Calu3 (cell line): ENCODE results near the gene AIPL1. TPM values are rescaled to one million over a fixed set of nuclear protein-coding genes. Genes with fewer than 3 reads are reported as not detected.

Experiments used
- BruUV-seq: library from RNA; stranded (reverse); fragments of 400-500 nt; replicated peaks from 2 replicates; lab custom pipeline; 2021; lab: Mats Ljungman, UMichigan
- CTCF ChIA-PET: fragments of 300-600 bp; sonication (Branson Sonifier 250); formaldehyde crosslinking; loops from one replicate; lab custom pipeline; 2022; ENCODE audit warnings: antibody characterized with exemption; lab: Charles Lee
- DNase-seq: peaks from one replicate; pipeline ENCODE4 v3.0.0; 2022
- H3K27ac Mint-ChIP-seq: one replicate; pipeline ENCODE4 v1.8.0; 2022; ENCODE audit warnings: mixed read lengths; ENCODE audit not compliant: unreplicated experiment
- H3K27me3 Mint-ChIP-seq: one replicate; pipeline ENCODE4 v1.8.0; 2022; ENCODE audit warnings: mixed read lengths; ENCODE audit not compliant: unreplicated experiment
- H3K36me3 Mint-ChIP-seq: one replicate; pipeline ENCODE4 v1.8.0; 2022; ENCODE audit warnings: mild to moderate bottlenecking, moderate library complexity, mixed read lengths; ENCODE audit not compliant: insufficient read depth, unreplicated experiment
- H3K4me1 Mint-ChIP-seq: one replicate; pipeline ENCODE4 v1.8.0; 2022; ENCODE audit warnings: mild to moderate bottlenecking, low read depth, mixed read lengths; ENCODE audit not compliant: unreplicated experiment
- H3K4me3 Mint-ChIP-seq: one replicate; pipeline ENCODE4 v1.8.0; 2022; ENCODE audit warnings: mild to moderate bottlenecking, low read depth, moderate library complexity, mixed read lengths; ENCODE audit not compliant: unreplicated experiment
- H3K9me3 Mint-ChIP-seq: one replicate; pipeline ENCODE4 v1.8.0; 2022; ENCODE audit warnings: low read depth, mixed read lengths; ENCODE audit not compliant: unreplicated experiment
- intact Hi-C: fragments of 100-400 bp; cut with micrococcal nuclease; formaldehyde crosslinking; loops from one replicate; pipeline ENCODE4 v1.10.0; 2022; ENCODE audit not compliant: unreplicated experiment
- total RNA-seq: library from RNA; stranded (reverse); gene quantifications from 2 replicates; pipeline ENCODE4 v1.2.3, GENCODE V29; 2022
- TF ChIP-seq, protein P1 (sequence below): fragments of 200-600 bp; IDR thresholded peaks from one replicate; pipeline ENCODE4 v1.8.0; 2022; ENCODE audit warnings: antibody characterized with exemption; ENCODE audit not compliant: unreplicated experiment

Gene AIPL1
- total RNA-seq, 1 experiment from 2014 or later, result not detected

DNA sequence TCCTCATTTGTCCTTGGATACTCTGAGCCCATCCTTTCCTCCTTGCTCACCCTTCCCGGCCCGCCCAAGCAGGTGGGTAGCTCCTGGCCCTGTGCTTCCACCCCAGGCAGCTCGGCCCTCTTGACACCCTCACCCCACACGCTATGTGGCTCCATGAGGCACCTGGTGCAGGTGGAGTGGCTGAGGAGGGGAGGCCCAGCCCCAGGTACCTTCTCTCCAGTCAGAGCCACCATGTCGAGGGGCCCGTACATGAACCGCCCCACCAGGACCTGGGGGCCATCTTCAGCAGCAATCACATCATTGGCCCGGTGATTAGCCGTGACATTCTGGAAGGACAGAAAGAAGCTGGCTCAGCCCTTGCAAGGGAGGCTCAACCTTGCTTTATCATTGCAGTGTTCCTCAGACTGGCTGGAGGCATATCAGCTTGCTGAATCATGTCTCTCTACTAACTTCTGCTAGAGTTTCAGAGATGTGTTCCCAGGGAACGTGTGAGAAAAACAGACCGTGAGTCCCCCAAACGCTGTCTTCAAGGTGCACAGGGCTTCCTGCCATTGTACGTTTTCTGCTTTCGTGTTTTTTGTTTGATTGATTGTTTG, 29.6 kb upstream of the AIPL1 start:
- Mint-ChIP-seq H3K9me3 (no peaks in the 10 kb centered on the region), H3K4me3 (no peak overlapping the region), H3K4me1 (no peaks in the 10 kb centered on the region), H3K27me3 (no peaks in the 10 kb centered on the region), H3K36me3 (no peaks in the 10 kb centered on the region), H3K27ac (no peak overlapping the region)
- no peak for DNase-seq
- CTCF ChIA-PET, result no interaction called here
- no TSS peak for BruUV-seq
- intact Hi-C loops, result no loop called here
- TF ChIP-seq, protein P1, sequence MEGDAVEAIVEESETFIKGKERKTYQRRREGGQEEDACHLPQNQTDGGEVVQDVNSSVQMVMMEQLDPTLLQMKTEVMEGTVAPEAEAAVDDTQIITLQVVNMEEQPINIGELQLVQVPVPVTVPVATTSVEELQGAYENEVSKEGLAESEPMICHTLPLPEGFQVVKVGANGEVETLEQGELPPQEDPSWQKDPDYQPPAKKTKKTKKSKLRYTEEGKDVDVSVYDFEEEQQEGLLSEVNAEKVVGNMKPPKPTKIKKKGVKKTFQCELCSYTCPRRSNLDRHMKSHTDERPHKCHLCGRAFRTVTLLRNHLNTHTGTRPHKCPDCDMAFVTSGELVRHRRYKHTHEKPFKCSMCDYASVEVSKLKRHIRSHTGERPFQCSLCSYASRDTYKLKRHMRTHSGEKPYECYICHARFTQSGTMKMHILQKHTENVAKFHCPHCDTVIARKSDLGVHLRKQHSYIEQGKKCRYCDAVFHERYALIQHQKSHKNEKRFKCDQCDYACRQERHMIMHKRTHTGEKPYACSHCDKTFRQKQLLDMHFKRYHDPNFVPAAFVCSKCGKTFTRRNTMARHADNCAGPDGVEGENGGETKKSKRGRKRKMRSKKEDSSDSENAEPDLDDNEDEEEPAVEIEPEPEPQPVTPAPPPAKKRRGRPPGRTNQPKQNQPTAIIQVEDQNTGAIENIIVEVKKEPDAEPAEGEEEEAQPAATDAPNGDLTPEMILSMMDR, result no peak

DNA sequence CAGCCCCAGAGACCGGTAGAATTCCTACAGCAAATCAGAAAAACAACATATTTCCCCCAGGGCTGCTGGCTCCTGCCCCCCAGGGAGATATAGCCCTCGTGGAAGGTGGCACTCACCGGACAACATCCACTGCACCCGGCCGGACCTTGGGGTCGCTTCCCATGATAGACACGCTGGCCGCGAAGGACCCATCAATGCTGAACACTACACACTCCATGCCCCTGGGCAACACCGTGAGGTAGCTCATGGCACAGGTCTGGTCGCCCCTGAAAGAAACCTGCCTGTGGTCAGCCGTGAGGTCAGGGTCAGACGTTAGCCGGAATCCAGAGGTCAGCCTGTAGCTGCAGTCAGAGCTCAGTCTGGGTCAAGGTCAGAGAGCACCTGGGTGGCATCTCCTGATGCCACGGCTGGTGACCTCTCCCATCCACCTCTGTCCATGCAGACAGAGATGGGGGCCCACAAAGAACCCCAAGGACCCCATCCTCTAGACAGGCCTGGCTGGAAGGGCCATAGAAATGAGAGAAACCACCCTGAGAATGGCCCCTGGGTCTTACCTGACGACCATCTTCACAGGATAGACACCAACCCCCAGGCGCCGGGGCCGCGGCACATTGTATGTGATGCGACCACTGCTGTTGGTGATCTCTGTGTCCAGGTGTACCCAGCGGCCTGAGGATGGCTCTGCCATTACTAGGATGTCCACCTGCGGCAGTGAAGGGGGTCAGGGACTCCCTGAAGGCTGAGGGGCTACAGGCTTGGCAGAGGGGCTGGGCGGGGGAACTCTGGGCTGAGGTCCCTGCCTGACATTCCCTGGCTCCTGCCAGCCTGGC, 28.9 kb upstream of the AIPL1 start:
- BruUV-seq, result no TSS peak
- Mint-ChIP-seq H3K9me3 (no peaks in the 10 kb centered on the region), H3K36me3 (no peaks in the 10 kb centered on the region), H3K27me3 (no peaks in the 10 kb centered on the region), H3K4me3 (no peak overlapping the region), H3K27ac (no peak overlapping the region), H3K4me1 (no peaks in the 10 kb centered on the region)
- CTCF ChIA-PET, result no interaction called here
- intact Hi-C loops, result no loop called here
- TF ChIP-seq, protein P1, result no peak
- DNase-seq, result no peak

DNA sequence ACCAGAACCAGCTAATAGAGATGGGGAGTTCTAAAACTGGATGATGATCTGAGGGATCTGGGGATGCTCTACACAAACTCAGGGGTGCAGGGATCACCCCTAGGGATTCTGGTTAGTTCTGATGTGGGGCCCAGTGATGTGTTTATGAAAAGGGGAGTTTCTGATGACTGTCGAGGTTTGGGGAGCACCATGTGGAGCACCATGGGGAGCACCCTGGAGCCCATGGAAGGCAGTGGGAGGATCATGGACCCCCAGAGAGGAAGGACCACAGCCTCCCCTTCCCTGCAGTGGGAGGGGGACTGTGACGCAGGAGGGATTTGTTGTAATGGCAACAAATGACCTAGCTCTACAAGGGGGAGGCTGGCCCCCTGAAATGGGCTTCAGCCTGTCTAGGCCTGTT, 27.8 kb upstream of the AIPL1 start:
- no peaks in the 10 kb centered on the region for H3K36me3 Mint-ChIP-seq
- BruUV-seq, result no TSS peak
- no peak overlapping the region for H3K4me3 Mint-ChIP-seq
- no peaks in the 10 kb centered on the region for H3K4me1 Mint-ChIP-seq
- DNase-seq, result no peak
- TF ChIP-seq, protein P1, result no peak
- H3K9me3 Mint-ChIP-seq, result no peaks in the 10 kb centered on the region
- CTCF ChIA-PET, result no interaction called here
- intact Hi-C loops, result no loop called here
- H3K27ac Mint-ChIP-seq, result no peak overlapping the region
- H3K27me3 Mint-ChIP-seq, result no peaks in the 10 kb centered on the region

DNA sequence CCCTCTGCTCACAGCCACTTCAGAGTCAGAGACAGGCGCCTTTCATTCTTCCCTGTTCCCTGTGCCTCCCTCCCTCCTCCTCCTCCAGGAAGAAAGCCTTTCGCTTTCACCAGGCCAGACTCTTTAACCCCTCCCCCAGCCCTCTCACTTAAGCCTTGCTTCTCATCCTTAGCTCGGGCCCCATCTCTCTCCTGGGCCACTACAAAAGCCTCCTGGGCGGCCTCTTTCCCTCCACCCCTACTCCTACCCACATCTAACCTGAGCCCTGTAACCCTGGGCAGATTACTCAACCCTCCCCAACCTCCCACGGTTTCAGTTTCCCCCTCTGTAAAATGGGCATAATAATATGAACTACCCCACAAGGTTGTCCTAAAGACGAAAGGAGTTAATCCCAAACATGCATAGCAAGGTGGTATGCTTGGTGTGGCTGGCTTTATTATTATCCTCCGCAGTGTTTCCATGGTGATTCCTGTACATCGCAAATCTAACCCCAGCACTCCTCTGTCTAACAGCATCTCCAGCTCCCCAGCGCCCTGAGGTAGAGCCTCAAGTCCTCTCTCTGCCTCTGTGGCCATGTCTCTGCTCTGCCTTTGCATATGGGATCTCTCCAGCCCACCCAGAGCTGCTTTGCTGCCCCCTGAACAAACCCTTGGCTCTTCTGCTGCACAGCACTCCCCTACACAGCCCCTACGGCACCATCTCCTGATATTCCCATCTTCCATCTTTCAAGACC, 27.0 kb upstream of the AIPL1 start:
- CTCF ChIA-PET, result no interaction called here

More for the DNA sequence above, 27.0 kb upstream of the AIPL1 start:
- BruUV-seq, result no TSS peak
- peaks cover 5% of the 10 kb centered on the region for H3K4me1 Mint-ChIP-seq
- no peaks in the 10 kb centered on the region for H3K36me3 Mint-ChIP-seq
- no peaks in the 10 kb centered on the region for H3K9me3 Mint-ChIP-seq
- no peak for DNase-seq
- H3K4me3 Mint-ChIP-seq, result no peak overlapping the region
- intact Hi-C loops, result no loop called here
- no peak overlapping the region for H3K27ac Mint-ChIP-seq
- TF ChIP-seq, protein P1, result no peak
- no peaks in the 10 kb centered on the region for H3K27me3 Mint-ChIP-seq
